ENCODE measurements around the gene DYSF. TPM values are rescaled to one million over a fixed set of nuclear protein-coding genes. Genes with fewer than 3 reads are reported as not detected.

DYSF gene
- total RNA-seq, 2 donors from 2014 or later, result 0.23 to 0.30 TPM

DNA sequence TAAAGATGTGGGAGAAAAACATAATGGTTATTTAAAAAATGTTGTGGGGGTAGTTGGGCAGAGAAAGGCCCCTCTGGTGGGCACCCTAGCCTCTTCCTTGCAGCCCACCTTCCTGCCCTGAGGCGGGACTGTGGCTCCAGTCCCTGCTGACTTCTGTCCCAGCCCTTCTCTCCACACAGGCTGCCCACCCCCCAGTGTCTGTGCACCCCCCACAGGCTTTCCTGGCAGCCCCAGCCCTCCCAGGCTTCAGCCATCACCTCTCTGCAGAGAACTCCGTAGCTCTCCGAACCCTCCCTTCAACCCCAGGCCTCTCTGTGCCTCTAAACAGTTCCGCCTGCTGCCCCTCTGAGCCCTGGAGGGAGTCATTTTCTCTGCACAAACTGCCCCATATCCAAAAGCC is 75.4 kb downstream of the DYSF start:
- no peaks in the 10 kb centered on the region for H3K36me3 Mint-ChIP-seq
- ATAC-seq (no peak), DNase-seq (ENCODE audit: low spot score in 2 of 2) (no peak)
- H3K9me3 Mint-ChIP-seq, result no peaks in the 10 kb centered on the region
- peak overlapping the region in 1 of 2 donors; percentile 13 for H3K27ac Mint-ChIP-seq

DNA sequence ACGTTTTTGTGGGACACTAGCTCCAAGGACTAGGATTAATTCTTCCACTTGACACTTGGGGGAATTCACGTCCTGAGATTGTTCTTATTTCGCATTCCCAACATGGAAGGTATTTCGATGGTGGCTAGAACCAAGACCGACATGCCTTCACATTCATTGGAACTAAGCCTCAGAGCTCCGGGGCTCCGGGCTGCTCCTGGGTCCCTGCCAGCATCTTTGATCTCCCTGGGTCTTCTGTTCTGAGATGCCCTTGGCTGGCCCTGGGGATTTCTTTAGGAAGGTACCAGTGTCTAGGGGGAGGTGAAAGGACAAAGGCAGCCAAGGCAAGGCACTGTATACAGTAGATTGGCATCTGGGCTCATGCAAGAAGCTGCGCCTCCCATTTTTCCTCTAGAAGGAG is 76.8 kb downstream of the DYSF start:
- ATAC-seq (no peak), DNase-seq (ENCODE audit: low spot score in 2 of 2) (no peak)
- Mint-ChIP-seq H3K9me3 (no peaks in the 10 kb centered on the region), H3K36me3 (no peaks in the 10 kb centered on the region), H3K27ac (no peak overlapping the region)

DNA sequence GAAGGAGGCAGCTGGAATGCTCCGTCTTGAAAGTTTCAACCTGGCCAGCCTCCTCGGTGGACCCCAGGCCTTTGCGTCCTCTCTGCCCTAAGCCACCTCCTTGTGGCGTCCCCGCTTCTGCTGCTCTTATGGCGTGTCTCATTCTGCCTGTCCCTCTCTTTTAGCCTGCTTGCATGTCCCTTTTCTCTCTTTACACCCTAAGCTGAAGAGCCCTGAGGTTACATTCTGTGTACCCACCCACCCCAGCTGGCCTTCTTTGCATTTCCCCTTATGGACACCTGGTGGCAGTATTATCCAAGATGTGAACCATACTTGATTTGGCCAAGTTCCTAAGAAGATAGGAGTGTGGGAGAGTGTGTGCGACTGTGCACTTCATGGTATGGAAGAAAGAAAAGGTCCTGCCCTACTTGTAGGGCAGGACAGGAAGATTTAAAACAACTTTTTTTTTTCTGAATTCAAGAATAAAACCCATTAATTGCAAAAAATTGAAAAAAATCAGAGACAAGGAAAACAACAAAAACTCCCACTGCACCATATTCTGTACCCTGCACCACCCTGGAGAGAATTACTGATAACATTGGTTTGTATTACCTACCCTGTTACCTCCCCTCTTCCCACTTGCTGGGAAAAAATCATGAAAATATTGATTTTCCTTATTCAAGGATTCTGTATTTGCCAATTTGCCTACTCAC is 77.4 kb downstream of the DYSF start:
- no peak overlapping the region for H3K27ac Mint-ChIP-seq
- ATAC-seq, result peak; percentile 38 to 53
- H3K9me3 Mint-ChIP-seq, result no peaks in the 10 kb centered on the region

DNA sequence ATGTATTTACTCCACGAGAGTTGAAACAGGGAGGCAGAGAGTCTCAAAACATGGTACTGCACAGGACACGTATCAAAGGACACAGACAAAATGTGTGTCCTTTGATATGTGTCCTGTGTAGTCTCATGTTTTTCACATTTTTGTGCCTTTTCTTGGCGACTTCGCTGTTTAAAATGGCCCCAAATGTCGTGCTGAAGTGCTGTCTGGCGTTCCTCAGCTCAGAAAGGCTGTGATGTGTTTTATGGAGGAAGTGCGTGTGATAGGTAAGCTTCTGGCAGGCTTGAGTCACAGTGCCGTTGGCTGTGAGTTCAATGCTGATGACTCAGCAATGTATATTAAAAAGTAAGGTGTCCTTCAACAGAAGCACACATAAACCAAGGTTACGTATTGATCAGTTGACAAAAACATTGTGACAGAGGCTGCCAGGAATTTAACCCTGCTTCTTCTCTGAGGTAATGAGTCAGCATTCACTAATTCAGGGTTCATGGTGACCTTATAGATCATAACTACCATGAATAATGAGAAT is 78.2 kb downstream of the DYSF start:
- ATAC-seq (peak; percentile 54 to 73), DNase-seq (ENCODE audit: low spot score in 2 of 2) (no peak)
- H3K9me3 Mint-ChIP-seq, result no peaks in the 10 kb centered on the region
- no peaks in the 10 kb centered on the region for H3K36me3 Mint-ChIP-seq
- no peak overlapping the region for H3K27ac Mint-ChIP-seq

More for the DNA sequence above, 77.4 kb downstream of the DYSF start:
- peak in 1 of 2 donors; percentile 41 for DNase-seq (ENCODE audit: low spot score in 2 of 2)
- H3K36me3 Mint-ChIP-seq, result no peaks in the 10 kb centered on the region

DNA sequence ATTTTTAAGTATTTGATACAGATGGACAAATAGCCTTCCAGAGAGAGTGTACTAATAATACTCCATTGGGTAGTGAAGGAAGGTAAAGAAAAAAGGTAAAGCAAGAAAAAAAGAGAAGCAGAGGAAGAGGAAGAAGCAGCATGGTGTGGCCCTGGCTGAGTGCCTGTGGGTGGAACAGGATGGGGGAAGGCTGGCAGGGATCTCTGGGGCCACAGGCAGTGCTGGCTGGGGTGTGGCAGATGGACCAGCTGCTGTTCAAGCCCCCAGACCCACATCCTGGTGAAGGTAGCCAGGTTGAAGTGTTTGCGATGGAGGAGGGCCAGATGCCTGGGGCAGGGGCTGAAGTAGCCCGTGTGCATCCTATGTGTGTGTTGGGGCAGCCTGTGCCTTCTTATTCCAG is 79.0 kb downstream of the DYSF start:
- H3K9me3 Mint-ChIP-seq, result no peaks in the 10 kb centered on the region
- H3K36me3 Mint-ChIP-seq, result no peaks in the 10 kb centered on the region
- no peak overlapping the region for H3K27ac Mint-ChIP-seq
- ATAC-seq (no peak), DNase-seq (ENCODE audit: low spot score in 2 of 2) (no peak)

DNA sequence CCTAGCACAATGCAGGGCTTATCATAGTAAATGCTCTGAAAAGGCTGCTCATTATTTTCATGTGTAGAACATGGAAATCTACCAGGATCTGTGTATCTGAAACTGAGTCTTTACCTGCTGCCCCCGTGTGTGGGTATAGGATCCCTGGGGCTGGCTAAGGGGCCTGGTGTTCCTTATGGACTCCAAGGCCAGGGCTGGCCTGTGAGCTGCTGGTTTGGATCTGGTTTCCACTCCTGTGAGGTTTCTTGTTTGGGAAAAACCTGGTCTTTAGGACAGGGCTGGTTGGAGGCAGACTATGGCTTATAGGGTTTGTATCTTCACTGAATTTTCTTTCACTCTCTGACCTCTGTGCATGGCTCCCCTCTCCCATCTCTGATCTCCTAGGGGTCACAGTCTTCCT is 80.8 kb downstream of the DYSF start:
- Mint-ChIP-seq H3K9me3 (no peaks in the 10 kb centered on the region), H3K36me3 (no peaks in the 10 kb centered on the region), H3K27ac (no peak overlapping the region)
- no peak for DNase-seq (ENCODE audit: low spot score in 2 of 2)
- no peak for ATAC-seq

DNA sequence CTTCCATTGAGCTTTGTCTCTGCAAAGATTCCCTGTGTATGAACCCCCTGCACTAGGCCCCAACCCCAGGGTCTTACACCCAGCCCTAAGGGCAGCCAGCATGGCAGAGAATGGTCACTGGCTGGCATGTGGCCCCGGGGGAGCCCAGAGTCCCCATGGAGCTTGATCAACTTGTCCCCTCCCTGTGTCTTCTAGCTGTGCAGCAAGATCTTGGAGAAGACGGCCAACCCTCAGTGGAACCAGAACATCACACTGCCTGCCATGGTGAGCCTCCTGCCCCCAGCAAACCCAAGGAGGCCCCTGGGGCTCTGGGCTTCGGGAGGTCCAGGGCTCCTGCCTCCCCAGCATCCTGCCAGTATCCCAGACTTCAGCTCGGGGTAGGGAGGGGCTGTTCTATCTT is 81.5 kb downstream of the DYSF start:
- ATAC-seq (no peak), DNase-seq (ENCODE audit: low spot score in 2 of 2) (no peak)
- H3K27ac Mint-ChIP-seq, result no peak overlapping the region
- H3K9me3 Mint-ChIP-seq, result no peaks in the 10 kb centered on the region
- no peaks in the 10 kb centered on the region for H3K36me3 Mint-ChIP-seq

DNA sequence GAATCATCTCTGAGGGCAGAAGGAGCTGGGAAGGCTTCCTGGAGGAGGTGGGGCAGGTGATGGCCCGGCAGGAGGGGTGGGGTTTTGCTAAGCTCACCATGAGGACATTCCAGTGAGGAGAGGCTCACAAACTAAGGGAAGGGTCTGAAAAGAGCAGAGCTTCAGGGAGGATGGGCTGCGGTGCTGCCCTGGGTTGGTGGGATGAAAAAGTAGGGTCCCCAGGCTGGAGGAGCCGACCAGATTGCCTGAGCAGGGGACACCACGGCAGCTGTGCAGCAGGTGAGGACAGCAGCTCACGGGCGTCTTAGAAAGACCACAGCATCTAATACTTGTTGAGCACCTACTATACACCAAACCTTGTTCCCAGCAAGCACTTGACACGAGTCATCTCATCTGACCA is 82.2 kb downstream of the DYSF start:
- no peak for ATAC-seq
- Mint-ChIP-seq H3K9me3 (no peaks in the 10 kb centered on the region), H3K27ac (no peak overlapping the region), H3K36me3 (no peaks in the 10 kb centered on the region)
- no peak for DNase-seq (ENCODE audit: low spot score in 2 of 2)

DNA sequence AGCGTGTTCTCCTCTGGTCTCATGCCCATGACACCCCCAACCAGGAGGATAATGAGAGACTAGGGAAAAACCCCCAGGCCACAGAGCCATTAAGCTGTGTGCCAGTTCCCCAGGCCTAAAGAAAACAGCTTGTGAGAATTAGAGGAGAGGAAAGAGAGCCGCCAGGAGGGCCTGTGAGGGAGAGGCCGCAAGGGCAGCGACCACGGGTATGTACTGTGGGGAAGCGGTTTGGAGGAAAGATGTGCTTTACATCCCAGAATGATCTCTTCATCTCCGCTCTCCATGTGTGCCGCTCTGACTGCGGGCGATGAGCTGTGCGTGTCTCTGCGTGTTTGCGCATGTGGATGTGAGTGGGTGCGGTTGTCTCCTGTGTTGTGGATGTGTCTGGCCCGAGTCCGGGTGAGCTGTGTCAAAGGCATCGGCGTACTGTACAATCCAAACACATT is 82.9 kb downstream of the DYSF start:
- peak overlapping the region in 1 of 2 donors; percentile 44 for H3K27ac Mint-ChIP-seq
- ATAC-seq (no peak), DNase-seq (ENCODE audit: low spot score in 2 of 2) (no peak)
- H3K36me3 Mint-ChIP-seq, result no peaks in the 10 kb centered on the region
- no peaks in the 10 kb centered on the region for H3K9me3 Mint-ChIP-seq

DNA sequence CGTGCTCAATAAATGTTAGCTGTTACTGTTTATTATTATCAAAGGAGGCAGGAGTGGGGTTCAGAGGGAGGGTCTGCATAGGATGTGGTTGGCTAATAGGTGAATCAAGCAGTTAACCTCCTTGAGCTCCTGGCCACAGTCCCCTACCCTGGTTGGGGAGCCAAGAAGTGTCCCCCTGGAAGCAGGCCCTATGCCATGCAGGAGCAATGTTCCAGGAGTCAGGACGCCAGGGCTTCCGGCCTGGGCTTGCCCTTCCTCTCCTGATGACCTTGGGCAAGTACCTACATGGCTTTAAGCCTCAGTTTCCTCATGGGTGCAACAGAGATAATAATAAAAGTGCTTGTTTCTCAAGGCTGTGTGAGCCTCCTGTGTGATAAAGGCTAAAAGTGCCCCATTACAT is 84.9 kb downstream of the DYSF start:
- no peak for DNase-seq (ENCODE audit: low spot score in 2 of 2)
- Mint-ChIP-seq H3K27ac (no peak overlapping the region), H3K9me3 (no peaks in the 10 kb centered on the region), H3K36me3 (no peaks in the 10 kb centered on the region)
- ATAC-seq, result no peak

DNA sequence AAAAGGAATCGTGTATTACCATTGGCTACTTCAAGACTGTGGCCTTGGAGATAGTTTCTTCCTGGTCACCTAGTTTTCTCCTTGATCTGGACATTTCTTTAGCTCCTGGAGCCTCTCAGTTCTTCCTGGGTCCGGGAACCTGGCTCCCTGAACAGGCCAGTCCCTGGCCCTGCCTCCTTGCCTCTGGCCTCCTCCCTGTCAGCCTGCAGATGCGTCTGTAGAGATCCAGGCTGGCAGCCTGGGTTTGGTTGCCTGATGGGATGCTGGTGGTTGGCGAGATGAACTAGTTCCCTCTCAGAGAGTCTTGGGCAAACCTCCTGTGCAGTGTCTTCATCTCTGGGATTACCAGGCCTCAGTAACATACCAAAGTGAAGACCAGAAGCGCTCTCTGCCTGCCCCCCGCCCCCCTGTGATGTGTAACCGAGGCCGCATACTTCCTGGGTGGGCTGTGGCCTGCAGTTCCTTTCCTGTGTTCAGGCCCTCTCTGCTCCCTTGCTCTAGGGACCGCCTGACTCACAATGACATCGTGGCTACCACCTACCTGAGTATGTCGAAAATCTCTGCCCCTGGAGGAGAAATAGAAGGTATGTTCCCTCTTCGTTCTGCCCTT is 85.4 kb downstream of the DYSF start:
- ATAC-seq (no peak), DNase-seq (ENCODE audit: low spot score in 2 of 2) (no peak)
- Mint-ChIP-seq H3K36me3 (no peaks in the 10 kb centered on the region), H3K27ac (no peak overlapping the region), H3K9me3 (no peaks in the 10 kb centered on the region)

DNA sequence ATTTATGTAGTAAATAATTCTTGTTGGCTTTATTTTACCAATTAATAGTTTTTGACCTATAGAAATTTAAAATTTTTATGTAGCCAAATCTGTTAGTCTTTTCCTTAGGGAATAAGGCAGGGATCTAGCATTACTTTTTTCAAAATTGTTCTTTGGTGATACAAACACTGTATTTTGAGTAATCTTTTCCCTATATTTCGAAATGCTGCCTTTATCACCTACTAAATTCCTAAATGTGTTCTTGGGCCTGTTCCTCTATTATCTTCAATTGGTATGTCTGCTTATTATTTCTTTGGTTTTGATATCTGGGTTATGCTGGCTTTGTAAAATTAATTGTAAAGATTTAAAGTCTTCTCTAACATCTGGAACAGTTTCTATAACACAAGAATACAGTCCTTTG is 87.5 kb downstream of the DYSF start:
- no peaks in the 10 kb centered on the region for H3K36me3 Mint-ChIP-seq
- H3K9me3 Mint-ChIP-seq, result no peaks in the 10 kb centered on the region
- ATAC-seq (no peak), DNase-seq (ENCODE audit: low spot score in 2 of 2) (no peak)
- H3K27ac Mint-ChIP-seq, result no peak overlapping the region

DNA sequence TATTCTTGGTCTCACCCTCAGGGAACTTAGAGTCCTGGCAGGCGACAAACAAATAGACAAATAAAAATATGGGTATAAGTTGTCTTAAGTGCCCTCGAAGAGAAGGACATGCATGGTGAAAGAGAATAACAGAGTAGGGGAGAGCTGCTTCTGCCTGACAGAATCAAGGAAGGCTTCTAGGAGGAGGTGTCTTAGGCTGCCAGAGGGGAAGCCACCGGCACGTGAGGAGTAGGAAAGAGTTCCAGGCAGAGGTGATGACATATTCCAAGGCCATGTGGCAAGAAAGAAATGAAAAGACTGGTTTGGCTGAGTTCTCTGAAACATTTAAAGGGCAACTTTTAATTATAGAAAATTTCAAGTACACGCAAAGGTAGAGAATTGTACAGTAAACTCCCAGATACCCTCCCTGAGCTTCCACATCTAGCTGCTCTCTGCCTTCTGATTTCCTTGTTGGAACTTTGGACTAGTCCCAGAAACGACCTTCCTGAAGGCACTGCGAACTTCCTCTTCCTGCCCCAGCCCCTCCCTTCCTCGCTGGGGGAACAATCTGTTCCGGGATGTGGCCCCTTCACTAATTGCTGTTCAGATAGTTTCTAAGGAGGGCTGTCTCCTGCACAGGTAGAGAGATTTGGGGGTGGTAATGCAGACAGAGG is 91.7 kb downstream of the DYSF start:
- H3K36me3 Mint-ChIP-seq, result no peaks in the 10 kb centered on the region
- ATAC-seq, result peak in 1 of 2 donors; percentile 11
- no peaks in the 10 kb centered on the region for H3K9me3 Mint-ChIP-seq
- H3K27ac Mint-ChIP-seq, result no peak overlapping the region
- no peak for DNase-seq (ENCODE audit: low spot score in 2 of 2)

DNA sequence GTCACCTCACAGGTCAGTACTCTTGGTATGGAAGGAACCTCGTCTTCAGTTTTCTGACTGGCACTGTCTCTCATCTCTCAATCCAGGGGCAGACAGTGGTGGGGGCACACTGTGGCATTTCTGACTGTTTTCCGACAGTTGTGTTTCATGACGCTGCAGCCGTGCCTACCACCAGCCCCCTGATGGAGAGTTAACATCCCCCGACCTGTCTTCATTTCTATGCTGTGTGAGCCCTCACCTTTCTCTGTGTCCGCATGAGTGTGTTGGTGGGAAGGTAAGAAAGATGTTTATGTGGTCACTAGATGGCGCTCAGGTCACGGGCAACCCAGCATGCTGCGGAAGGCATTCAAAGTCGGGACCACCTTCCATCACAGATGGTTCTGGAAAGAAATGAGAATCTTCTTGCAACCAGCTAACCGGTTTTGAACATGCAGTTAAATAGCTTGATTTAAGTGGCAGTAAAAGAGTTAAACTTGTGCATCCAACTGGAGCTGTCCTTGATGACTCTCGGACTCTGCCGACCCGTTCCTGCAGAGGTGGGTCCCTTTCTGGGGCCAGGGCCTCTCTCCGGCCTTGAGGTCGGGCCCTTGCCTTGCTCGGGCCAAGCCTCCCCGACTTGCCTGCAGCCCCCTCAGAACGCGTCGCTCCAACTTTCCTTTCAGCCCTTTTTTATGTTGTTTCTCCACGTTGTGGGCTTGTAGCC is 92.4 kb downstream of the DYSF start:
- ATAC-seq, result peak; percentile 65 to 80
- H3K9me3 Mint-ChIP-seq, result no peaks in the 10 kb centered on the region
- DNase-seq (ENCODE audit: low spot score in 2 of 2), result peak in 1 of 2 donors; percentile 57
- H3K27ac Mint-ChIP-seq, result no peak overlapping the region
- H3K36me3 Mint-ChIP-seq, result no peaks in the 10 kb centered on the region

DNA sequence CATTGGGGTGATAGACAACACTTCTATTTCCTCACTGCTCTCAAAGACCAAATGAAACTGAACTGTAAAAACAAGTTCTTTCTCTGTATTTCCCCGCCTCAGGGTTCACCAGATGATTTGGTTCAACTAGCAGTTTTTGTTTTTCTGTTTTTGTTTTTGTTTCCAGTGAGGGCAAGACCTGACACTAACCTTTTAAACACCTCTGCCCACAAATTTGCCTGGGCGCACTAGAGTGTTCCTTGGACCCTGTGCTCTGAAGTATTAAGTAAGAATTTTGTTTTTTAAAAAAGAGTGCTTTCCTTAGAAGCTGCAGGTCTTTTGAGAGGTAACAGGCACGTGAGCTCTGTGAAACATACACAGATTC is 92.9 kb downstream of the DYSF start:
- Mint-ChIP-seq H3K9me3 (no peaks in the 10 kb centered on the region), H3K27ac (no peak overlapping the region), H3K36me3 (no peaks in the 10 kb centered on the region)
- no peak for ATAC-seq
- DNase-seq (ENCODE audit: low spot score in 2 of 2), result no peak

DNA sequence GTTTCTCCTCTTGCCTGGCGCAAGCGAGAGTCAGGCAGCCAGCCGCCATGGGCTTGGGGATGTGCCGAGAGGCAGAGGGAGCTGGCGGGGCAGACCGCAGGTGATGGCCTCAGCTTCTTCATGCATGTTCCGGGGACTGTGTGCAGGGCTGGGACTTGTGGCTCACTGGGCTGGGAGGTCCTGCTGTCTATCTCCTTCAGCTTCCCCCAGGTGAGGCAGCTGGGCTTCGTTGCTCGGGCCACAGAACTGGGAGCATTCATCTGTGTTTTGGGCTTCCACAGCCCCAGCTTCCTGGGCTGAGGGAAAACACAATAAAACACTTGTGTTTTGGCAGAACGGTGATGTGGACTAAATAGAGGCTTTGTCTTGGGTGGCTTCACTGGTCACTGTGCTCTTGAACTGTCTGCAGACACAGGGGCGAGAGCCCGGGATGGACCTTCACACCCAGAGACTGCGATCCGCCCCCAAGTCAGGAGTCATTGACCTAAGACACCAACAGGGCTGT is 93.5 kb downstream of the DYSF start:
- Mint-ChIP-seq H3K36me3 (no peaks in the 10 kb centered on the region), H3K27ac (peak overlapping the region in 1 of 2 donors; percentile 40), H3K9me3 (no peaks in the 10 kb centered on the region)
- no peak for ATAC-seq
- no peak for DNase-seq (ENCODE audit: low spot score in 2 of 2)

Data from activated naive CD4-positive, alpha-beta T cell treated with anti-CD3 and anti-CD28 coated beads, Interleukin-2, amount 50 U/mL, for 72 hours (primary cell).